K562 (cell line): Measurements from ENCODE around the gene PTCH1. TPM values are rescaled to one million over a fixed set of nuclear protein-coding genes. Genes with fewer than 3 reads are reported as not detected.

Experiments
- ATF1 ChIP-seq, 2 experiments: fragments of 450-650 bp in 1 of 2; IDR thresholded peaks; 2 replicates each; pipeline ENCODE4 v1.6.1; 2016; ENCODE audit warnings: missing compliant biosample characterization in 1 of 2, missing genetic modification characterization in 1 of 2
- BCOR ChIP-seq: fragments of 450-650 bp; IDR thresholded peaks from 2 replicates; pipeline ENCODE4 v1.6.1; 2016
- ELF1 ChIP-seq: fragments of 200-800 bp; sonication (Bioruptor generic); IDR thresholded peaks from 2 replicates; pipeline ENCODE4 v1.6.1; 2016; ENCODE audit warnings: missing genetic modification characterization, missing compliant biosample characterization
- MYC ChIP-seq, 2 experiments: fragments of 250-450 bp in 1 of 2; sonication (Bioruptor Pico) in 1 of 2; IDR thresholded peaks; 2 replicates each; pipeline versions ENCODE4 v1.5.1 to v1.6.1; 2012 to 2021; ENCODE audit warnings: low read depth in 2 of 2, borderline replicate concordance in 1 of 2, improper control_type of control experiment in 1 of 2, low read length in 1 of 2, mild to moderate bottlenecking in 1 of 2, moderate library complexity in 1 of 2
- RBFOX2 ChIP-seq: fragments of 200-400 bp; formaldehyde crosslinking; IDR thresholded peaks from 2 replicates; pipeline ENCODE4 v1.6.1; 2017; ENCODE audit warnings: low read depth, mild to moderate bottlenecking, low read length, moderate library complexity
- RBM34 ChIP-seq: fragments of 200-400 bp; formaldehyde crosslinking; IDR thresholded peaks from 2 replicates; pipeline ENCODE4 v1.6.1; 2018; ENCODE audit warnings: low read length, borderline replicate concordance; ENCODE audit not compliant: insufficient read depth
- TAF1 ChIP-seq: IDR thresholded peaks from 2 replicates; pipeline ENCODE4 v1.6.1; 2011; ENCODE audit warnings: mild to moderate bottlenecking, low read length, moderate library complexity; ENCODE audit not compliant: insufficient read depth, control insufficient read depth, severe bottlenecking; ENCODE audit errors: extremely low read depth
- TRIM24 ChIP-seq, 2 experiments: fragments of 450-650 bp; IDR thresholded peaks; 2 replicates each; pipeline ENCODE4 v1.6.1; 2016
- ZBTB11 ChIP-seq, 3 experiments: fragments of 200-800 bp in 1 of 3; fragments of 250-450 bp in 1 of 3; fragments of 450-650 bp in 1 of 3; sonication (Bioruptor Pico) in 1 of 3; sonication (Bioruptor generic) in 1 of 3; formaldehyde crosslinking in 1 of 3; IDR thresholded peaks; 2 replicates each; pipeline versions ENCODE4 v1.6.1 to v1.8.0; 2016 to 2022; ENCODE audit warnings: mild to moderate bottlenecking in 2 of 3, missing genetic modification characterization in 2 of 3, missing compliant biosample characterization in 1 of 3, moderate library complexity in 1 of 3
- ZNF146 ChIP-seq: IDR thresholded peaks from one replicate; pipeline ENCODE4 v1.6.1; 2018; ENCODE audit warnings: missing compliant biosample characterization; ENCODE audit not compliant: unreplicated experiment
- ZNF77 ChIP-seq: fragments of 250-450 bp; sonication (Bioruptor Pico); IDR thresholded peaks from 2 replicates; pipeline ENCODE4 v1.5.0; 2020
- polyA plus RNA-seq, 8 experiments: library from polyadenylated mRNA; depleted of rRNA in 4 of 8; stranded (reverse) in 5 of 8; unstranded in 3 of 8; fragments of >200 nt; fragmentation: Nextera tagmentation in 2 of 8; fragmentation: Illumina TruSeq in 1 of 8; extraction: Ambion mirVana in 2 of 8; extraction: Trizol in 1 of 8; gene quantifications; 2 replicates each; pipeline versions ENCODE4 v1.2.1 to v1.2.3, GENCODE V29; 2011 to 2014; ENCODE audit warnings: inconsistent platforms in 1 of 8, missing spikeins in 1 of 8
- total RNA-seq, 7 experiments: library from RNA; depleted of rRNA in 6 of 7; stranded (reverse); fragments of >200 nt in 6 of 7; fragmentation: Illumina TruSeq in 2 of 7; extraction: Trizol in 2 of 7; gene quantifications; 2 replicates each; pipeline versions ENCODE4 v1.2.1 to v1.2.3, GENCODE V29; 2011 to 2021; ENCODE audit warnings: low replicate concordance in 1 of 7

PTCH1 gene
- total and polyA plus RNA-seq, 9 of the 15 experiments (the other 6 are each of a cell fraction or from before 2014, with no cell fraction given) = 0.70 to 9.9 (median 3.8) TPM

DNA sequence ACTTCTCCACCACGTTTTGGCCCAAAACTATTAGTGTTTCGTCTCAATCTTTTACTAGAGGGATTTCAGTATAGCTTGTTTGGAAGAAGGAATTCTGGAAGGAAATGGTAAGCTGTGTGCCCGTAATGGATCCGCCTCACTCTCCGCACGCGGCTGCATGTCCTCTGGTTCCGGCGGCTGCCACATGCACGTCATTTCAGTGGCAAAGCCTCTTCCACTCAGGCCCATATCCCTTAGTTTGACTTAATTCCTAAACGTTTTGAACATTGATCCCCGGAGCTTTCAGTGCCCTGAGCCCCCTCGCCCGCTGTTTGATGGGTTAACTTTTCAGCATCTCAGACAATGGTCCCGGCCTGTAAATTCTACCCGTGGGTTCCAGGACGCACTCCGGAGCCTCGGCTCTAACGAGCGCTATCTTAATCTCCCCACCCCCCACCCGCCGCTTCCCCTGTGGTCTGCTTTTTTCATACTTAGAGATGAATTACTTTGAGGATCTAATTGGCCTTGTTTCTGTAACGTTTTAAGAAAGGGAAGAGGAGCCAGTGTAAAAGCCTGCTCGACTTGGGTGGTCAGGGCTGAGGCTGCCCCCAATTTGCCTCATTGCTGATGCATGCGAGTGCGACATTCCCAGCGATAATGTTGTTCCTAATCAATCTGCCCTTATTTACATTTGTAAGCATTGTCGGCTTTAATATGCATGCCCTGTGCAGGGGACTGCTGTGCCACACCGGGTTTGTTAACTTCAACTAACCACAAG, 4.6 kb downstream of the PTCH1 start (continued):
- TF ChIP-seq ZBTB11 (CRISPR knock-in tag; IDR thresholded peaks at IDR 0.05) = peak in 1 of 3 experiments; percentile 92; a peak in 2 of 6 replicates
- TF ChIP-seq BCOR = 0 out of 2 replicates have a peak, but pooled peaks have one; percentile 15
- TF ChIP-seq TAF1 = peak; percentile 50
- peak; percentile 52; the same call in 1 of the 2 replicates for TF ChIP-seq RBFOX2
- no peak for TF ChIP-seq ATF1 (CRISPR knock-in tag; IDR thresholded peaks at IDR 0.05)
- peak; percentile 53 for TF ChIP-seq ATF1 (tag; IDR thresholded peaks at IDR 0.05)
- TF ChIP-seq ZNF77 = no peak
- TF ChIP-seq MYC (IDR thresholded peaks at IDR 0.05; ENCODE audit: low read depth, low read length) = peak; percentile 82
- TF ChIP-seq MYC (CRISPR knock-in tag; IDR thresholded peaks at IDR 0.05; ENCODE audit: borderline replicate concordance, low read depth) = no peak
- TF ChIP-seq ZNF146 = no peak
- 0 out of 2 replicates have a peak, but pooled peaks have one; percentile 18 for TF ChIP-seq ELF1
- TF ChIP-seq RBM34 = no peak
- TF ChIP-seq TRIM24 (IDR thresholded peaks at IDR 0.05) = 0 out of 4 replicates have a peak, but pooled peaks of 1 of the 2 experiments have one; percentile 7
